Breast epithelium (tissue), 3 donors: ENCODE data around the gene C11orf42.

Source experiments
- POLR2A ChIP-seq: fragments of 450-650 bp; IDR thresholded peaks from one replicate; pipeline ENCODE4 v1.6.1; 2016; ENCODE audit warnings: antibody characterized with exemption, mild to moderate bottlenecking, moderate library complexity
- POLR2AphosphoS5 ChIP-seq, 3 donors: sonication (generic); formaldehyde crosslinking; IDR thresholded peaks; one replicate each; pipeline ENCODE4 v1.6.1; 2017; ENCODE audit warnings: antibody characterized with exemption in 3 of 3
- TF ChIP-seq, protein P1 (sequence below), 3 donors: fragments of 450-650 bp; IDR thresholded peaks; one replicate each; pipeline ENCODE4 v1.5.1; 2016 to 2017; ENCODE audit warnings: antibody characterized with exemption in 3 of 3, mild to moderate bottlenecking in 3 of 3, moderate library complexity in 3 of 3

DNA sequence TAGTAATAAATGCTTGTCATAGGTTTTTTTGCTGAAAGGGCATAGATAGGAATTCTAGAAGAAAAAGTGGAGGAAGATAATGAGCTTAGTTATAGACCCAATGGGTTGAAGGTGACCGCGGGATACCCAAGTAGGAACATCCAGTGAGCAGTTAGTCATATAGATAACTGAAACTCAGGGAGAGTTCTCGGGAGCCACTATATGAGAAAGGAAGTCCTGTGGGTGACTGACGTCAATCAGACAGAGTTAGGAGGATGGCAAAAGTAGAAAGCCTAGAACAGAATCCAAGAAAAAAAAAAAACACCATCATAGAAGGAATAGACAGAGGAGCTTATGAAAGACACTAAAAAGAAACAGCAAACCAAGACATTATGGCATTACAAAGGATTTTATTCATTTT, 31.9 kb downstream of the C11orf42 start:
- no peak for TF ChIP-seq POLR2A
- TF ChIP-seq, protein P1, sequence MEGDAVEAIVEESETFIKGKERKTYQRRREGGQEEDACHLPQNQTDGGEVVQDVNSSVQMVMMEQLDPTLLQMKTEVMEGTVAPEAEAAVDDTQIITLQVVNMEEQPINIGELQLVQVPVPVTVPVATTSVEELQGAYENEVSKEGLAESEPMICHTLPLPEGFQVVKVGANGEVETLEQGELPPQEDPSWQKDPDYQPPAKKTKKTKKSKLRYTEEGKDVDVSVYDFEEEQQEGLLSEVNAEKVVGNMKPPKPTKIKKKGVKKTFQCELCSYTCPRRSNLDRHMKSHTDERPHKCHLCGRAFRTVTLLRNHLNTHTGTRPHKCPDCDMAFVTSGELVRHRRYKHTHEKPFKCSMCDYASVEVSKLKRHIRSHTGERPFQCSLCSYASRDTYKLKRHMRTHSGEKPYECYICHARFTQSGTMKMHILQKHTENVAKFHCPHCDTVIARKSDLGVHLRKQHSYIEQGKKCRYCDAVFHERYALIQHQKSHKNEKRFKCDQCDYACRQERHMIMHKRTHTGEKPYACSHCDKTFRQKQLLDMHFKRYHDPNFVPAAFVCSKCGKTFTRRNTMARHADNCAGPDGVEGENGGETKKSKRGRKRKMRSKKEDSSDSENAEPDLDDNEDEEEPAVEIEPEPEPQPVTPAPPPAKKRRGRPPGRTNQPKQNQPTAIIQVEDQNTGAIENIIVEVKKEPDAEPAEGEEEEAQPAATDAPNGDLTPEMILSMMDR (IDR thresholded peaks at IDR 0.05) = no peak
- TF ChIP-seq POLR2AphosphoS5 (IDR thresholded peaks at IDR 0.05) = no peak
